ENCODE measurements around the gene ZNF513. TPM values are rescaled to one million over a fixed set of nuclear protein-coding genes. Genes with fewer than 3 reads are reported as not detected.

The ZNF513 gene
- total and polyA plus RNA-seq, 2 donors (not counting 3 experiments of a cell fraction or from before 2014, with no cell fraction given), result 19.0 to 30.6 TPM

DNA sequence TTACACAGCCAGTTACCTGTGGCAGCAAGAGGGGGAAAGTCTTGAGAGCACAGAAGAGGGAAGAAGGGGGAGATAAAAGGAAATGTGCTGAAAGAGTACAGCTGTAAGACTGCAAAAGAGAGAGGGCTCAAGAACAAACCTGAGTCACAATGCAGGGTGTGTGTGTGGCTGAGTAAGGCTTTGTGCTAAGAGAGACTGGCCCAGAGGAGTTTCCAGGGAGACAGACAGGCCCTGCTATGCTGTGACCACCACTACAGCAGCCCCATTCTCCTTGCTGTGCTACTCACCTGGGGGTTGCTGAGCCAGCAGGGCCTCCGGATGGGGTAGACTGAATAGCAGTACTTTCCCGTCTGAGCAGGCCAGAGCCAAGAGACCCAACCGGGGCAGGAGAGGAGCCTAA, 45.2 kb downstream of the ZNF513 start:
- no TSS peak for BruUV-seq (replicated peaks)

More for the DNA sequence above, 45.2 kb downstream of the ZNF513 start:
- no peak overlapping the region for H3K27ac ChIP-seq (ENCODE audit: insufficient read depth, low read depth, low read length)
- H3K79me2 ChIP-seq (ENCODE audit: control insufficient read depth, insufficient read depth, low read length), result no peaks in the 10 kb centered on the region
- TF ChIP-seq JUN (IDR thresholded peaks at IDR 0.05; ENCODE audit: borderline replicate concordance, insufficient read depth, insufficient read length, low read depth) (no peak), FOS (IDR thresholded peaks at IDR 0.05; ENCODE audit: borderline replicate concordance, insufficient read depth, low read length) (no peak), EZH2 (IDR thresholded peaks at IDR 0.05; ENCODE audit: borderline replicate concordance, low read depth, low read length, severe bottlenecking) (no peak), MYC (IDR thresholded peaks at IDR 0.05; ENCODE audit: low read depth, low read length) (no peak), POLR2AphosphoS5 (IDR thresholded peaks at IDR 0.05; ENCODE audit: insufficient read depth, low read depth, low read length) (no peak), POLR2A (IDR thresholded peaks at IDR 0.05; ENCODE audit: low read depth, low read length) (no peak), GATA2 (IDR thresholded peaks at IDR 0.05; ENCODE audit: insufficient read depth, insufficient read length, low read depth, low read length) (no peak)
- TF ChIP-seq, protein P1, sequence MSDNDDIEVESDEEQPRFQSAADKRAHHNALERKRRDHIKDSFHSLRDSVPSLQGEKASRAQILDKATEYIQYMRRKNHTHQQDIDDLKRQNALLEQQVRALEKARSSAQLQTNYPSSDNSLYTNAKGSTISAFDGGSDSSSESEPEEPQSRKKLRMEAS (IDR thresholded peaks at IDR 0.05; ENCODE audit: insufficient read depth, insufficient read length), result no peak
- TF ChIP-seq, protein P2, sequence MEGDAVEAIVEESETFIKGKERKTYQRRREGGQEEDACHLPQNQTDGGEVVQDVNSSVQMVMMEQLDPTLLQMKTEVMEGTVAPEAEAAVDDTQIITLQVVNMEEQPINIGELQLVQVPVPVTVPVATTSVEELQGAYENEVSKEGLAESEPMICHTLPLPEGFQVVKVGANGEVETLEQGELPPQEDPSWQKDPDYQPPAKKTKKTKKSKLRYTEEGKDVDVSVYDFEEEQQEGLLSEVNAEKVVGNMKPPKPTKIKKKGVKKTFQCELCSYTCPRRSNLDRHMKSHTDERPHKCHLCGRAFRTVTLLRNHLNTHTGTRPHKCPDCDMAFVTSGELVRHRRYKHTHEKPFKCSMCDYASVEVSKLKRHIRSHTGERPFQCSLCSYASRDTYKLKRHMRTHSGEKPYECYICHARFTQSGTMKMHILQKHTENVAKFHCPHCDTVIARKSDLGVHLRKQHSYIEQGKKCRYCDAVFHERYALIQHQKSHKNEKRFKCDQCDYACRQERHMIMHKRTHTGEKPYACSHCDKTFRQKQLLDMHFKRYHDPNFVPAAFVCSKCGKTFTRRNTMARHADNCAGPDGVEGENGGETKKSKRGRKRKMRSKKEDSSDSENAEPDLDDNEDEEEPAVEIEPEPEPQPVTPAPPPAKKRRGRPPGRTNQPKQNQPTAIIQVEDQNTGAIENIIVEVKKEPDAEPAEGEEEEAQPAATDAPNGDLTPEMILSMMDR (IDR thresholded peaks at IDR 0.05; ENCODE audit: extremely low read depth in 1 of 2, insufficient read depth in 1 of 2, low read depth in 1 of 2, low read length in 2 of 2), result no peak
- no peak for FAIRE-seq
- H3K36me3 ChIP-seq (ENCODE audit: control insufficient read depth in 2 of 2, extremely low read depth in 1 of 2, insufficient read depth in 2 of 2, low read length in 2 of 2), result peaks cover 17 to 33% of the 10 kb centered on the region in 2 experiments
- CTCF ChIA-PET, result no interaction called here
- H3K9ac ChIP-seq (replicated peaks; ENCODE audit: extremely low read depth, insufficient read depth, low read length), result no peak overlapping the region
- no peak overlapping the region for H2AFZ ChIP-seq (ENCODE audit: low read depth, low read length)
- H3K27me3 ChIP-seq (ENCODE audit: control insufficient read depth in 2 of 2, insufficient read depth in 2 of 2, low read length in 2 of 2), result no peaks in the 10 kb centered on the region
- intact Hi-C loops (cut with micrococcal nuclease) (no loop called here), dilution Hi-C loops (cut with MboI; ENCODE audit: extremely low pct_ligation_motif_present, low sequenced_read_pairs) (no loop called here)
- POLR2A ChIA-PET, result no interaction called here
- H4K20me1 ChIP-seq (replicated peaks; ENCODE audit: control insufficient read depth, extremely low read depth, insufficient read depth, low read length), result no peaks in the 10 kb centered on the region
- no peaks in the 10 kb centered on the region for H3K9me1 ChIP-seq (replicated peaks; ENCODE audit: control insufficient read depth, extremely low read depth, insufficient read depth, low read length)
- H3K4me1 ChIP-seq (ENCODE audit: control insufficient read depth, extremely low read depth, insufficient read depth, low read length), result no peaks in the 10 kb centered on the region
- no peak overlapping the region for H3K4me2 ChIP-seq (ENCODE audit: insufficient read depth, low read length)
- no peaks in the 10 kb centered on the region for H3K9me3 ChIP-seq (replicated peaks; ENCODE audit: control insufficient read depth, insufficient read depth, low read length)
- no peak for DNase-seq (ENCODE audit: low read depth, low spot score)
- H3K4me3 ChIP-seq (replicated peaks in 1 of 3; ENCODE audit: insufficient read depth in 1 of 3, low read depth in 1 of 3, low read length in 3 of 3), result no peak overlapping the region

Other genes with a start within 250 kb of the ZNF513 start
- gene PREB, start 246.1 kb downstream of the ZNF513 start, total RNA-seq, result 45.6 and 47.2 TPM in 2 replicates
- gene PREB, start 246.1 kb downstream of the ZNF513 start, polyA plus RNA-seq, result 73.3 and 73.4 TPM in 2 replicates
- not detected in 2 replicates for gene PRR30, start 241.3 kb downstream of the ZNF513 start, total RNA-seq
- gene PRR30, start 241.3 kb downstream of the ZNF513 start, polyA plus RNA-seq, result not detected in 2 replicates
- gene TCF23, start 231.7 kb downstream of the ZNF513 start, total RNA-seq, result not detected in 2 replicates
- gene TCF23, start 231.7 kb downstream of the ZNF513 start, polyA plus RNA-seq, result not detected in 2 replicates
- 84.3 and 86.6 TPM in 2 replicates for gene ATRAID, start 168.7 kb downstream of the ZNF513 start, total RNA-seq
- 280 and 283 TPM in 2 replicates for gene ATRAID, start 168.7 kb downstream of the ZNF513 start, polyA plus RNA-seq
- 42.7 and 52.0 TPM in 2 replicates for gene SLC5A6, start 168.5 kb downstream of the ZNF513 start, total RNA-seq
- 76.8 and 92.5 TPM in 2 replicates for gene SLC5A6, start 168.5 kb downstream of the ZNF513 start, polyA plus RNA-seq
- gene CAD, start 163.4 kb downstream of the ZNF513 start, total RNA-seq, result 81.0 and 91.4 TPM in 2 replicates
- 60.3 and 66.5 TPM in 2 replicates for gene CAD, start 163.4 kb downstream of the ZNF513 start, polyA plus RNA-seq
- gene SLC30A3, start 117.7 kb downstream of the ZNF513 start, total RNA-seq, result 9.2 and 16.7 TPM in 2 replicates
- gene SLC30A3, start 117.7 kb downstream of the ZNF513 start, polyA plus RNA-seq, result 63.9 and 79.9 TPM in 2 replicates
- gene DNAJC5G, start 105.3 kb downstream of the ZNF513 start, total RNA-seq, result 0.16 and 0.77 TPM in 2 replicates
- 1.4 and 1.7 TPM in 2 replicates for gene DNAJC5G, start 105.3 kb downstream of the ZNF513 start, polyA plus RNA-seq
- gene TRIM54, start 98.3 kb downstream of the ZNF513 start, total RNA-seq, result 0.42 and 0.51 TPM in 2 replicates
- gene TRIM54, start 98.3 kb downstream of the ZNF513 start, polyA plus RNA-seq, result 1.6 and 1.7 TPM in 2 replicates
- 0.75 TPM in 1 of 2 replicates, not detected in the other for gene UCN, start 72.3 kb downstream of the ZNF513 start, total RNA-seq
- 1.2 and 1.6 TPM in 2 replicates for gene UCN, start 72.3 kb downstream of the ZNF513 start, polyA plus RNA-seq
- gene MPV17, start 57.6 kb downstream of the ZNF513 start, total RNA-seq, result 66.5 and 74.7 TPM in 2 replicates
- 260 and 267 TPM in 2 replicates for gene MPV17, start 57.6 kb downstream of the ZNF513 start, polyA plus RNA-seq
- 57.4 and 63.2 TPM in 2 replicates for gene GTF3C2, start 24.0 kb downstream of the ZNF513 start, total RNA-seq
- 59.7 and 68.3 TPM in 2 replicates for gene GTF3C2, start 24.0 kb downstream of the ZNF513 start, polyA plus RNA-seq
- 43.7 and 48.9 TPM in 2 replicates for gene EIF2B4, start 10.4 kb downstream of the ZNF513 start, total RNA-seq
- gene EIF2B4, start 10.4 kb downstream of the ZNF513 start, polyA plus RNA-seq, result 63.2 and 66.5 TPM in 2 replicates
- 86.5 and 103 TPM in 2 replicates for gene SNX17, start 10.1 kb downstream of the ZNF513 start, total RNA-seq
- gene SNX17, start 10.1 kb downstream of the ZNF513 start, polyA plus RNA-seq, result 127 and 130 TPM in 2 replicates
- gene PPM1G, start 28.9 kb upstream of the ZNF513 start, total RNA-seq, result 131 and 135 TPM in 2 replicates
- gene PPM1G, start 28.9 kb upstream of the ZNF513 start, polyA plus RNA-seq, result 38.3 and 48.1 TPM in 2 replicates
- 118 and 130 TPM in 2 replicates for gene NRBP1, start 47.9 kb upstream of the ZNF513 start, total RNA-seq
- gene NRBP1, start 47.9 kb upstream of the ZNF513 start, polyA plus RNA-seq, result 169 and 190 TPM in 2 replicates
- 4.0 and 4.6 TPM in 2 replicates for gene KRTCAP3, start 61.6 kb upstream of the ZNF513 start, total RNA-seq
- 2.1 and 2.2 TPM in 2 replicates for gene KRTCAP3, start 61.6 kb upstream of the ZNF513 start, polyA plus RNA-seq
- gene IFT172, start 109.0 kb upstream of the ZNF513 start, total RNA-seq, result 34.1 and 35.6 TPM in 2 replicates
- 25.8 and 29.4 TPM in 2 replicates for gene IFT172, start 109.0 kb upstream of the ZNF513 start, polyA plus RNA-seq
- gene FNDC4, start 114.5 kb upstream of the ZNF513 start, total RNA-seq, result 15.5 and 20.0 TPM in 2 replicates
- gene FNDC4, start 114.5 kb upstream of the ZNF513 start, polyA plus RNA-seq, result 19.0 and 22.3 TPM in 2 replicates
- gene GCKR, start 116.1 kb upstream of the ZNF513 start, total RNA-seq, result 0.27 and 1.2 TPM in 2 replicates
- 0.33 and 0.52 TPM in 2 replicates for gene GCKR, start 116.1 kb upstream of the ZNF513 start, polyA plus RNA-seq
- 28.0 and 37.0 TPM in 2 replicates for gene ZNF512, start 202.3 kb upstream of the ZNF513 start, total RNA-seq
- gene ZNF512, start 202.3 kb upstream of the ZNF513 start, polyA plus RNA-seq, result 13.1 and 17.8 TPM in 2 replicates
- 1.7 and 3.3 TPM in 2 replicates for gene CCDC121, start 248.3 kb upstream of the ZNF513 start, total RNA-seq
- gene CCDC121, start 248.3 kb upstream of the ZNF513 start, polyA plus RNA-seq, result 0.92 and 1.2 TPM in 2 replicates
- 41.5 and 45.5 TPM in 2 replicates for gene GPN1, start 248.3 kb upstream of the ZNF513 start, total RNA-seq
- gene GPN1, start 248.3 kb upstream of the ZNF513 start, polyA plus RNA-seq, result 33.2 and 35.4 TPM in 2 replicates

Data from endothelial cell of umbilical vein (primary cell).